Stimulated activated CD8-positive, alpha-beta memory T cell treated with anti-CD3 and anti-CD28 coated beads, Interleukin-15, amount 100 ng/mL, for 4 hours (primary cell): ENCODE measurements around the gene PARL.

Source experiments
- DNase-seq, 2 donors: peaks; one replicate each; pipeline ENCODE4 v3.0.0-alpha.2; 2020; ENCODE audit warnings: low read depth in 2 of 2

Gene PARL

GRCh38 chr3:183884427-183885296, at the start of gene PARL:
TSS of gene PARL (minus strand) at chr3:183884880. CDS start at chr3:183884846, 34 bp downstream.
- DNase-seq = peak; percentile 88 to 89

DNA sequence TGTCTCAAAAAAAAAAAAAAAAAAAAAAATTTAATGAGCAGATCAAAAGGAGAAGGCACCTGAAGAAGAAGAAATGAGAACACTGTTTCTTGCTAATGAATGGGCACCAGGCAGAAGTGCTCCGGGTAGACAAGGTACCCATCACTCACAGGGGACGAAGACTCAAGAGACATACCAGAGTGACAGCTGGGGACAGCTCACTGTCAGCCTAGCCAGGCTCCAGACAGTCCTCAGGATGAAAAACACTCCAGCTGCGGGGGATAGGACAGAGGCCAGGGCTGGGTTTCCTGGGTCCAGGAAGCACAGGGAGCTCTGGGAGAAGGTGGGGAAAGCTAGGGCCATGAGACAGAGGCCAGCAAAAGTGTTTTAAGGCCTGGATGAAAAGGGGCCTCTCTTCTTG, 48.5 kb upstream of the PARL start:
- no peak for DNase-seq

DNA sequence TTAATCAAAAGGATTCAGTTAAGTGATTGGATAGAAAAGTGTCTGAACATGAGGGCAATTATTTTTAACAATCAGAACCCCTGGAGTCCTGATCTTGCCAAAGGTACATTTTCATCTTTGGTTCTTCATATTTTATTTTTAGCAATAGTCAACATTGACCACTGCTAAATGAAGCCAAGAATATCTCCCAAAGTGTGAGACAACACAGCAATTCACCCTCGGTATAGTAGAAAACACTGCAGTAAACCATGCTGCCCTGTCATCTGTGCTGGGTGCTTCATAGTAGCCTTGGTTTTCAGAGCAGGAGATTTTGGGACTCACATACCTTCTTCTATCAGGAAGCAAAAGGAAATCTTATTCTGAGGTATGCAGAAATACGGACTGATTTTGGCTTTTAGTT, 47.2 kb upstream of the PARL start:
- DNase-seq = no peak

GRCh38 chr3:183930086-183930485, 45.4 kb upstream of the PARL start:
- DNase-seq = no peak

GRCh38 chr3:183927059-183927458, 42.4 kb upstream of the PARL start:
- DNase-seq = no peak

DNA sequence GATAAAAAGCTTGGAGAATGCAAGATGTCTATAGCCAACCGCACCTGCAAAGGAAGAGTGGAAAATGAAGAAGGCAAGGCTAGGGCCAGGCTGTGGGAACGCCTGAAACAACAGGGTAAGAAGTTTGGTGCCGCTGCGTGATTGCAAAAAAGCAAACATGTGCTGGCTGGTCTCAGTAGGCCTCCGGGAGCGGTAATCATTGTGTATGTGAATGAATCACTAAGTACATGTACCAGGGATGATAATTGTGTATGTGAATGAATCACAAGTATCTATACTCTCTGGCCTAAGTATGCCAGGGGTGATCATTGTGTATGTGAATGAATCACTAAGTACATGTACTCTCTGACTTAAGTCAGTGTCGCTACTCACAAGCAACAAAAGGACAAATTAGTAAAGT, 40.3 kb upstream of the PARL start:
- DNase-seq = no peak

GRCh38 chr3:183924543-183924942, 39.9 kb upstream of the PARL start:
- DNase-seq = no peak

- DNase-seq = no peak
These were observed 37.7 kb upstream of the PARL start for GRCh38 chr3:183922421-183922820.

GRCh38 chr3:183921096-183921495, 36.4 kb upstream of the PARL start:
- no peak for DNase-seq

DNA sequence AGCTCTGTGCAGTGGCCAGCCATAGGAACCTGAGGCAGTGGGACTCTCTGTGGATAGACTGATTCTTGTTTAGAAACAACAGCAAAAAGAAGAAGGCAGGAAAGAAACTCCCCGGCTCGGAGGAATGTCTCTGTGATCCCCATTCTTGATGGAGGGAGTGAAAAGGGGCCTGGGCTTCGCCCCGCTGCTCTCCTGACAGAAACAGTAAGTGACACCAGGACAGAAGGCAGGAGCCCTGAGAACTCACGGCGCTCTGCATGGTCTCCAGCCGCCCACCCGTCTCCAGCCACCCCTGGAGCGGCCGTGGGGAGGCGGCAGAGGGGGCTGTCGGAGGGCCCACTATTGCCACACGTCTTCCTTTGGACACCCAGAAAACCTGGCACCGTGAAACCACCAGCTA, 35.7 kb upstream of the PARL start:
- no peak for DNase-seq

DNA sequence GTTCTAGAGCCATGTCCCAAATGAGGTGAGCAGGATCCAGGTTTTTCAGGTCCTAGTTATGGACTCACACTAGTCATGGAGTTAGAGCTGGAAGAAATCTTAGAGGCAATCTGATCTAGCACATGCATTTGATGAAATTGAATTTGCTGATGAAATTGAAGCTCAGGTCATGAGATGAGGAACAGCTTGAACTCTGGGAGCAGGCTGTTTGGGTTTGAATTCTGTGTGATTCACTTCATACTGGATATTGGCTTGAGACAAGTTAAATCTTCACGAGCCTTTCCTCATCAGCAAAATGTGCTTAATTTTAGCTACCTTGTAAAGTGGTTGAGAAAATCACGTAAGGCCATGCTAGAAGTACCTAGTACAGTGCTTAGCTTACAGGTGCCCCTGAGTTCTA, 33.5 kb upstream of the PARL start:
- no peak for DNase-seq

DNA sequence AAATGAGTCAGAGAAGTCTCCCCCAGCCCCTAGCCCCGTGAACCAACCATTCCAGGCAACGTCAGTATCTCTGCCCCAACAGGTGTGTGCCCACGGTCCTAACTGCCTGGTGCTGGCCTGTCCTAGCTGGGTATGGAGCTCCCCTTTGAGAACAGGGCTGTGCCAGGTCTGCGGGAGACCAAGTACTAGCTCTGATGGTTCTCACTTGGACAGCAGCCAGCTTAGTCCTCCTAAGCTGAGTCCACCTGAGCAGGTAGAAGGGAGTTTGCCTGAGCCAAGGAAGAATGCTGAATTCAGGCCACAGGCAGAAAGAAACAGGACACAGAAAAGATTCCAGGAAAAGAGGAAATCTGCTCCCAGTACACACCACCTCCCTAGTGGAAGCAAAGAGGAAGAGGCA, 33.1 kb upstream of the PARL start:
- DNase-seq = no peak

GRCh38 chr3:183914856-183915255, 30.2 kb upstream of the PARL start:
- no peak for DNase-seq

DNA sequence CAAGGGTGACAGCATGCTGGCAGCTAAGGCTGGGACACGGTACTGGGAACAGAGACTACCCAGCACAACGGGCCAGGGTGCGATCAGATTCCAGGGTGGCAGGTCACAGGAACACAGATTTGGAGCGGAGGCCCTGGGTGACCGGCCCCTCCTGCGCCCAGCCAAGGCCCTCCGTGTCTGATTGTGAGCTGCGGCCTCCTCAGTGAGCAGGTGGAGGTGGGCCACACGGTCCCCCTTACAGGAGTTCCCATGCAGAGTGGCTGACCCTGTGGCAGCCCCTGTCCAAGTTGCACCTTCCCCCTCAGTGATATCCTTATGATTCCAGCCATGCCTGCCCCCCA, 28.9 kb upstream of the PARL start:
- DNase-seq = no peak

GRCh38 chr3:183912895-183913579, 28.4 kb upstream of the PARL start:
- no peak for DNase-seq

DNA sequence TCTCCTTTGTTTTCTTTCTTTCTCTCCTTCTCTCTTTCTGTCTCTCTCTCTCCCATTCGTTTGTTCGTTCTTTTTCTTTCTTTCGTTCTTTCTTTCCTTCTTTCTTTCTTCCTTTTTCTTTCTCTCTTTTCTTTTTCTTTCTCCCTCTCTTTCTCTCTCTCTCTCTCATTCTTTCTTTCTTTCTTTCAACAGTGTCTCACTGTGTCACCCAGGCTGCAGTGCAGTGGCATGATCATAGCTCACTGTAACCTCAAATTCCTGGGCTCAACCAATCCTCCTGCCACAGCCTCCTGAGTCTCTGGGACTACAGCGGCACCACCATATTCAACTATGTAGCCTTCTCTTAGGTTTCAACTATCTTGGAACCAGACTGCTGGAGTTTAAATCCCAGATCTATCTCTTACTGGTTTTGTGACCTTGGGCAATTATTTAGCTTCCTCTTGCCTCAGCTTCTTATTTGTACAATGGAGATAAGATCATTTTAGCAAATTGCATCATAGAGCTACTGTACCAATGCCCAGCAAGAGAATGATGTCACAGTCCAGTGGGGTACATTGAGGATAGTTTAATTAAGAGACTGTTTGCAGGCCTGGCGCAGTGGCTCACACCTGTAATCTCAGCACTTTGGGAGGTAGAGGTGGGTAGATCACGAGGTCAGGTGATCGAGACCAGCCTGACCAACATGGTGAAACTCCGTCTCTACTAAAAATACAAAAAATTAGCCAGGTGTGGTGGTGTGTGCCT, 27.3 kb upstream of the PARL start:
- no peak for DNase-seq

DNA sequence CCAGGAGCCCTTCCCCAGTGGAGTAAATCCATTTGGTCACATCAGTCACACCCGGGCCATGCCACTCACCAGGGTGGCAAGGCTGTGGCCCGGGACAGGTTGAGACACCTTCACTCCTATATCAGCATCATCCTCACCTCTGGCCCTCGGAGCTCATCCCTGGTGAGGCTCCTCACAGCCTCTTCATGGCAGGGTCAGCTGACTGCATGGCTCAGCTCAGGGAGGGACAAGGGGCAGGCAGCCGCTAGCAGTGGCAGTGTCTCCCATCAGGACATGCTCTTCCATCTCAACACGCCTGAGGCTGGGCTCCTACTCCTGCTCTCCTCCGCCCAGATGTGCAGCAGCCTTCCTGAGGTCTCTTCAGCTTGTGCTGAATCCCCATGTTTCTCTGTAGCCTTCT, 26.4 kb upstream of the PARL start:
- no peak for DNase-seq

GRCh38 chr3:183909030-183909600, 24.4 kb upstream of the PARL start:
- no peak for DNase-seq

DNA sequence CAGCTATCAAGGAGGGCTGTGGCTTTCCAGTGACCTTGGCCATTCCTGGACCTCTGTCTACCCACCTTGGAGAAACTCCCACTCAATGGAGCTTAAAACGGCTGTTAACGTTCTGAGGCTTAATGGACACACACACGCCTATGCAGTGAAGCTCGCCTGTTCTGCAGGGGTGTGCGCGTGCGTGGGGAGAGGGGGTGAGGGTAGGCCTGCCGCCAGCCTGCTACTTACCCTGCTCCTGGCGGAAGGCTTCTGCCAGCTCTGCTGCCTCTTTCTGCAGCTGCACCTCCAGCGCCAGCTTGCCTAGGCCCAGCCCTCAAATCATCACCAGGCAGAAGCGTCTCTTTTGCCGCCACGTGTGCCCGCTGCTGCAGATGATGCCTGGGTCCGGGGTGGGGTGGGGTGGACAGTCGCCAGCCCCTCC, 23.2 kb upstream of the PARL start:
- DNase-seq = no peak

GRCh38 chr3:183907176-183907575, 22.5 kb upstream of the PARL start:
- DNase-seq = no peak

DNA sequence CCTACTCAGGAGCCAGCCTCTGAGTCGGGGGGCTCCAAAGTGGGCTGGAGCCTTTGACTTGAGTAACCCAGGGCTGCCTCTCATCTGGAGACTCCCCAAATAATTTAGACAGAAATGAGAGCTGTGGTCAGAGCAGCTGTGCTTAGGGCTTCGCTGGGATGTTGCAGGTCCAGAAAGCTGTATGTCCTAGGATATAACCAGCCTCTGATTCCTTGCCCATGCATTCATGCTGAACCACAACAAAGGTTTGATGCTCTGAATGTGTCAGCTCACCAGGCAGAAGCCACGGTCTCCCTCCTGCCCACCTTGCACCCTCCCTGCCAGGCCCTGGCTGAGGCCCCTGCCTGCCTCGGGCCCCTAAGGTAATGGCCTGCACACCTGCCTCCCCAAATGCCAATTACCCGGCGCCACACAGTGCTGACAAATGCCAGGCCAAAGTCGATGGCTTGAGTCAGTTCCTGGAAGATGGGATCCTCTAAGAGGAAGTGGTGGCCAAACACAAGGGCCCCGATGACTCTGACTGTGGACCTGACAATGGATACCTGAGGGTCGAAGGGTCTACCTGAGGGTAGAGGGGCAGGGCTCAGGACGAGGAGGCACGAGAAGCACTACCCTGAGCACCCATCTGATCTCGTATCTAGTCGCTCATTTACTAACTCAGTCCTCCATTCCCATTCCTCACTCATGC, 21.7 kb upstream of the PARL start:
- DNase-seq = no peak
